Smooth muscle cell of the brain vasculature (primary cell): ENCODE data around the gene BUD31.
"Not testable (repeated sequence)": the region's sequence is repeated elsewhere in the genome, so short reads cannot be mapped to it uniquely, and the experiment has no call there.

Experiments used
- DNase-seq: peaks from one replicate; pipeline ENCODE4 v3.0.0-alpha.2; 2012; ENCODE audit warnings: low read depth, low spot score

Gene BUD31

DNA sequence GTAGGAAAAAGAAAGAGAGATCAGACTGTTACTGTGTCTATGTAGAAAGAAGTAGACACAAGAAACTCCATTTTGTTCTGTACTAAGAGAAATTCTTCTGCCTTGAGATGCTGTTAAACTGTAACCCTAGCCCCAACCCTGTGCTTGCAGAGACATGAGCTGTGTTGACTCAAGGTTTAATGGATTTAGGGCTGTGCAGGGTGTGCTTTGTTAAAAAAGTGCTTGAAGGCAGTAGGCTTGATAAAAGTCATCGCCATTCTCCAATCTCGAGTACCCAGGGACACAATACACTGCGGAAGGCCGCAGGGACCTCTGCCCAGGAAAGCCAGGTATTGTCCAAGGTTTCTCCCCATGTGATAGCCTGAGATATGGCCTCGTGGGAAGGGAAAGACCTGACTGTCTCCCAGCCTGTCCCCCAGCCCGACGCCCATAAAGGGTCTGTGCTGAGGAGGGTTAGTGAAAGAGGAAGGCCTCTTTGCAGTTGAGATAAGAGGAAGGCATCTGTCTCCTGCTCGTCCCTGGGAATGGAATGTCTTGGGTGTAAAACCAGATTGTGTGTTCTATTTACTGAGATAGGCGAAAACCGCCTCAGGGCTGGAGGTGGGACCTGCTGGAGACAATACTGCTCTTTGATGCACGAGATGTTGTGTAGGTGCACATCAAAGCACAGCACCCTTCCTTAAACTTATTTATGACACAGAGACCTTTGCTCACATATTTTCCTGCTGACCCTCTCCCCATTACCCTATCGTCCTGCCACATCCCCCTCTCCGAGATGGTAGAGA is 23.2 kb downstream of the BUD31 start:
- not testable (repeated sequence) for DNase-seq

DNA sequence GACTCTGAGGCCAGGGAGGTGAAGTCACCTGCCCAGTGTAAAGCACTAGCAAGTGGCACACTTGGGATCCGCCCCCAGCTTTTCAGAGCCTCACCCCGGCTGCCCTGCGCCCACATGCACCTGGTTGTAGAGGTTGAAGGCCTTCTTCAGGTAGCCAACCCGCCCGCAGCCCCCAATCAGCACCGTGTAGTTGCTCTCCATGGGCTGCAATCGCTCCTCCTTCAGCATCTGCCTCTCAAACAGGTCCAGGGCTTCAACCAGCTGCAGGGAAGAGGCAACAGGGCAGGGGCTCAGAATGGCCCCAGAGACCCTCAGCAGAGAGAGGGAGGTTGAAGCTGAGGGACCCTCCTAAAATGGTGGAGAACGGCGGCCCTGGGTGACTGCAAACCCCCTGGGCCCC is 24.4 kb downstream of the BUD31 start:
- no peak for DNase-seq

DNA sequence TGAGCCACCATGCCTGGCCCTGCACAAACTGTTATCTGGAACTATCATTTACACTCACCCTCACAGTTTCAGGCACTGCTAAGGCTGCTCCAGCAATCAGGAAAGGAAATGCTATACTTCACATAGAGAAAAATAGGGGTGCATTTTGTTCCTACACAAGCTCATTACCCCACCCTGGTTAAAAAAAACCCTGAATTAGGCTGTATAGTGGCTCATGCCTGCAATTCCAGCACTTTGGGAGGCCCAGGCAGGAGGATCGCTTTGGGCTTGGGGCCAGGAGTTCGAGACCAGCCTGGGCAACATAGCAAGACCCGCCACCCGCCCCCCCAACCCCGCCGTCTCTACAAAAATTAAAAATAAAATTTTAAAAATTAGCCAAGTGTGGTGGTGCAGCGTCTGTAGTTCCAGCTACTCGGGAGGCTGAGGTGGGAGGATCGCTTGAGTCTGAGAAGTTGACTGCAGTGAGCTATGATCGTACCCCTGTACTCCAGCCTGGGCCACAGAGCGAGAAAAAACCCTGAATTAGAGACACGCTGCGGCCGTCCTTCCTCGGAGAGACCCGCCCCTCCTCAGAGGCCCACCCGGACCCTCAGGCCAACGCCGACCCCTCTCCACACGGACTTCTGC is 29.3 kb downstream of the BUD31 start:
- DNase-seq: no peak

DNA sequence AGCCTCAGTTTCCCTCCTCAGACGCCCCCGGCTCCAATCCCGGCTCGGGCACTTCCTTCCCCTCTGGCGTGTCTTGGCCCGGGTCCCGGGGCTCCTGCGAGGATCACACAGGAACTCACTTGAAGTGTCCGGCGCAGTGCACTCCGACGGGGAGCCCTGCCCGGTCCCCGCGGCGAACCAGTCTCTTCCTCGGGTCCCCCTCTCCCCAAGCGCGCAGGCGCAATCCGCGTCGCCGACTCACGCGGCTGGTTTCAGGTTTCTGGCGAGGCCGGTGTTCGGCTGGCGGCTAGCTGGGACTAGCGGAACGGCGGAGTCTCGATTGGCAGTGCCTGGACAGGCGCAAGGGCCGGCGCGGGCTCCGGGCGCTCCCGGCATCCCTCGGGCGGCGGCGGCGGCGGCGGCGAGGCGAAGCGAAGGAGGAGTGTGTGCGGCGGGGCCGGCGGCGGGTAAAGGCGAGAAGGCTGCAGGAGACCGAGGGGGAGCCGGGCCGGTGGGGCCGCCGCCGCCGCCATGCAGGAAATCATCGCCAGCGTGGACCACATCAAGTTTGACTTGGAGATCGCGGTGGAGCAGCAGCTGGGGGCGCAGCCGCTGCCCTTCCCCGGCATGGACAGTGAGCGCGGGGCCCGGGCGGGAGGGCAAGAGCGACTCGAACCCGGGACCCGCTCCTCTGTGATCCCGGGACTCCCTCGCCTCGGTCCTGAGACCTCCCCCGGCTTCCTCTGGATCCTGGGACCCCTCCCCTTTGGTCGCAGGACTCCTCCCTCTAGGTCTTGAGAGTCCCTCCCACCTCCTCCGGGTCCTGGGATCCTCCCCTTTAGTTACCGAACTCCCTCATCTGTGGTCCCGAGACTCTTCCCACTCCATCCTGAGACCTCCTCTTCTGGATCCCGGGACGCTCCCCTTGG is 30.1 kb downstream of the BUD31 start, which contains the start of the genes CPSF4 and PTCD1:
Gene CPSF4, plus strand, starts transcription at position 371 of the 908 bp plus-strand sequence. Its CDS starts 140 bp downstream, at position 511.
Gene PTCD1, minus strand, starts transcription at position 226 of the 908 bp plus-strand sequence. CDS start 3,556 bp downstream, outside the sequence.
- peak; percentile 85 for DNase-seq

DNA sequence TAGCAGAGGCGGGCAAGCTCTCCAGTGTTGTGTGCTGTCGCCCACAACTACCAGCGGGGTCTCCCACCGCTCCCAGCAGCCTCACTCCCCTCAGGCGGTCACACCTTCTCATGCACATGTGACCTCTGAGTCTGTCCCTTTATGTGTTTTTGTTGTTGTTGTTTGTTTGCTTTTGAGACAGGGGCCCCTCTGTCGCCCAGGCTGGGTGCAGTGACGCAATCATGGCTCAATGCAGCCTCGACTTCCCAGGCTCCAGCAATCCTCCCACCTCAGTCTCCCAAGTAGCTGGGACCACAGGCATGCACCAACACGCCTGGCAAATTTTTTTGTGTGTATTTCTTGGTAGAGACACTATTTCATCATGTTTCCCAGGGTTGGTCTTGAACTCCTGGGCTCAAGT is 31.4 kb downstream of the BUD31 start:
- DNase-seq: no peak

DNA sequence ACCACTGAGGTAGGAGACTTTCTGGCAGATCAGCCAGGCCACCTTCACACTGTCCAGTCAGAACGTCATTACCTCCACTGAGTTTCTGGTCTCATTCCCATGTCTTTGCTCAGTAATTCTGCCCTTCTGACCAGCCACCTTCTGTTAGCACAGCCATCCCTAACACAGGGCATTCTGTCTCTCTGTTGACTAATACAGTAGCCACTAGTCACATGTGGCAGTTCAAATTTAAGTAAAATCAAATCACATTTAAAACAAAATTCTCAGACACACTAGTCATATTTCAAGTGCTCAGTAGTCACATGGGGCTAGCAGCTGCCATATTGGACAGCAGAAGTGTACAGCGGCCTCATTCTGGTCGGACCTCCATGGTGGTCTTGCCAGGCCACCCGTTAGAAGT is 37.3 kb downstream of the BUD31 start:
- DNase-seq: no peak

DNA sequence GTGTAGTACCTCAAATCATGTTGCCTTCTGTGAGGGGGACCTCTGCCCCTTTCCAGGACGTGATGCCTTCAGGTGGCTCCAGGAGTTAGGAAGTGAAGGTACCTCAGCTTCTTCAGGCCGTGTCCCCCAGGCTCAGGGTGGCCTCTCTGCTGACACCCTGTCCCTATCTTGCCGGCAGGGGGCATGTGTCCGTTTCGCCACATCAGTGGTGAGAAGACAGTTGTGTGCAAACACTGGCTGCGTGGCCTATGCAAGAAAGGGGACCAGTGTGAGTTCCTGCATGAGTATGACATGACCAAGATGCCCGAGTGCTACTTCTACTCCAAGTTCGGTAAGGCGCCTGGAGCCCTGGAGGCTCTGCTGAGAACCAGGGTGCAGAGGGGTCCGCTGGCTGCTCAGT is 39.2 kb downstream of the BUD31 start:
- no peak for DNase-seq

DNA sequence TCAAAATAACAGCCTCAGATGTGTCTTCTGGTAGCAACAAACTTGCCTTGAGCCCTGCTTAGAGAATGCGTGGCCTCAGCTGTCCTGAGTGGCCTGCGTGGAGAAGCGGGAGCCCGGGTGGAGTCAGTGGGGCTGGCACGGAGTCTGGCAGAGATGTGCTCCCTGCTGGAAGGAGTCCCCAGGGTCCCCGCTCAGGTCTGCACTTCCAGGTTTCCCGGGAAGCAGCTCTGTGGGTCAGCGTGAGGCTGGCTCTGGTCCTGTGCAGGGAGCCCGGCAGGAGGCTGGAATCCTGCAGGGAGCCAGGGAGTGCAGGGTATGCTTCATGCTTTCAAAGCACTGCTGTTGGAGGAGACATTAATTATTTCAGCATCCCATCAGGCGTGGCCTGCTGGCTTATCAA is 40.1 kb downstream of the BUD31 start:
- no peak for DNase-seq

DNA sequence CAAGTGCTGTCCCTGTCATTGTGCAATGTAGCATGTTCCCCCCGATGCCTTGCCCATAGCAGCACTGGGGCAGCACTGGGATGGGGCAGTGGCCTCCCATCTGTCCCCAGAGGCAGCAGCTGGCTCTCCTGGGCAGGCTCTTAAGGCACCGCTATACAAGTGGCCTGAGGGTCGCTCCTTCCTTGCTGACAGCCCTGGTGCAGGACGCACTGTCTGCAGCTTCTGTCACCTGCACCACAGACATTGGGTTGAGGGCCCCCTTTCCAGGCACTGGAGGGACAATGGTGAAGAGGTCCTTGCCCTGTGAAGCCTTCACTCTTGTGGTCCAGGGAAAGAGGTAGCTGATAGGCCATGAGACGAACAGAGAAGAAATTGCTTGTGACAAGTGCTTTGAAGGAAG is 40.6 kb downstream of the BUD31 start:
- DNase-seq: no peak

DNA sequence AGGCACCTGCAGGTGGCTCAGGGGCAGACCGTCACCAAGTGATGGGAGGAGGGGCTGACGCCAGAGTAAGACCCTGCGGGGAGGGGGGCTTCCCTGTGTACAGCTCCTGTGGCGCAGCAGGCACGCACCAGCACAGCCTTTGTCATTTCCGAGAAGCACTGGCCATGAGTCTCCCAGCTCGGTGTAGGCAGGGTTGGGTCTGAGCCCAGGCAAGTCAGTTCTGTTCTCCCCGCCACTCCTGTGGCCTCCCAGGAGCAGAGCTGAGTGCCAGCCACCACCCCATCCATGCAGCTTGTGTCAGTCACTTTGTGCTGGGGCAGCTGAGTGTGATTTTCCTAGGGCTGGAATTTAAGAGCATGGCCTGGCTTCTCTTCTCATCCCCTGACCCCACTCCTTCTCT is 43.2 kb downstream of the BUD31 start:
- DNase-seq: no peak

DNA sequence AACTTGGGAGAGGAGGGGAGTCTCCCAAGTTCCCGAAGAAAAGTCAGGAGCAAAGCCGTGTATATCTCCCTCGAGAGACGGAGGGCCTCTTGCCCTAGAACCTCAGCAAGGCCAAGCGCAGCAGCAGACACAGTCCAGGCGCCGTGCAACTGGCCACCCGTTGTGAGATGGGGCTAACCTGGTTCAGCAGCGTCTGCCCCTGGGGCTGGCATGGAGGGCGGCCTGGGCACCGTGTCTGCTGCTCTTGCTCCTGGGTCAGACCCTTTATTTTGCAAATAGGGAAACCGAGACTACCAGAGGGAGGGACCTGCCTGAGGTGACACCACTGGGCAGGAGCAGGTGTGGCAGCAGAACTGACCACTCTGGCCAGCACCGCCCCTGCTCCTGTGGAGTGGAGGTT is 43.8 kb downstream of the BUD31 start:
- no peak for DNase-seq

DNA sequence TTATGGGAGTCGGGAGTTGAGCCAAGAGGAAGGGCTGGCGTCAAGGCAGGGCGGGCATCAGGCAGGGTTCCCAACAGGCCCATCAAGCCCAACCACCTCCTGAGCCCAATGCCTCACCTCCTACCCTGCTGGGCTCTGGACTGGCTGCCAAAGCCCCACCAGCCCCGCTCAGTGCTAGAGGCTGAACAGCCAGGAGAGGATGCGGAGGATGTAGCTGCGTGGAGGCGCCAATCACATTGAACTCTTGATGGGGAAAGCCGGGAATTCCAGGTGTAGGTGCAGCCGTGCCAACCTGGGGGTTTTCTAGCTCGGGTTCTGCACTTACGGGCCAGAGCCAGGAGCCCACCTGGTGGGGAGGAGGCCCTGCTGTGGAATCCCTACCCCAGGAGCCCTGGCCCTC is 44.3 kb downstream of the BUD31 start:
- no peak for DNase-seq

DNA sequence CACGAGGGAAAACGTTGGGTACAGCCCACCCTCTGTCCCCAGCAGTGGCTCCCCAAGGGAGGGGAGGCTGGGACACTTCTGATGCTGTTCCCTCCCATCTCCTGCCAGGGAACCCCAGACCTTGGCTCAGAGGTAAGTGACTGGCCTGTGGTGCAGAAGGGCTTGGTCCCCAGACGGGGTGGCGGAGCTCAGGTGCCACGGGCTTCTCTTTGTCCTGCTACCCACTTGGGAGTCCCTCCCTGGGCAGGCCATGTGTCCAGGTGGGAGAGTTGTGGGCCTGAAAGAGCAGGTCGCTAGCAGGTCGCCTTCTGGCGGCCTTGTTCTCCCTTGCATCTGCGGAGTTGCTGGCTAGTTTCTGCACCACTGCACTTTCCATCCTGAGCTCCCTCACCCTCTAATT is 47.1 kb downstream of the BUD31 start:
- no peak for DNase-seq

DNA sequence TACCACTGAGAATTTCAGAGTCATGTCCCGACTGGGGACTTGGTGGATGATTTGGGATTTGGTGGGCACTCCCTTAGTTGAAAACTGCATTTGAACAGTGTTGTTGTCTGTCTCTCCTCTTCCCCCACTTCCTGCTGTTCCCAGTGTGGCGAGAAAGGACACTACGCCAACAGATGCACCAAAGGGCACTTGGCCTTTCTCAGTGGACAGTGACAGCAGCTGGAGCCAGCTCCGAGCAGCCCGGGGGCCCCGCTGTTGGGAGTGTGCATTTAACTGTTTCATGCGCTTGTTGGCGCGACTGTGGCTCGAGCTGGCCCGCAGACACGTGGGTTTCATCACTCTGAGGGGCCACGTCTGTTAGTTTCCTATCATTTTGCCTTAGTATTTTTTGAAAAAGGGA is 47.5 kb downstream of the BUD31 start:
- no peak for DNase-seq

DNA sequence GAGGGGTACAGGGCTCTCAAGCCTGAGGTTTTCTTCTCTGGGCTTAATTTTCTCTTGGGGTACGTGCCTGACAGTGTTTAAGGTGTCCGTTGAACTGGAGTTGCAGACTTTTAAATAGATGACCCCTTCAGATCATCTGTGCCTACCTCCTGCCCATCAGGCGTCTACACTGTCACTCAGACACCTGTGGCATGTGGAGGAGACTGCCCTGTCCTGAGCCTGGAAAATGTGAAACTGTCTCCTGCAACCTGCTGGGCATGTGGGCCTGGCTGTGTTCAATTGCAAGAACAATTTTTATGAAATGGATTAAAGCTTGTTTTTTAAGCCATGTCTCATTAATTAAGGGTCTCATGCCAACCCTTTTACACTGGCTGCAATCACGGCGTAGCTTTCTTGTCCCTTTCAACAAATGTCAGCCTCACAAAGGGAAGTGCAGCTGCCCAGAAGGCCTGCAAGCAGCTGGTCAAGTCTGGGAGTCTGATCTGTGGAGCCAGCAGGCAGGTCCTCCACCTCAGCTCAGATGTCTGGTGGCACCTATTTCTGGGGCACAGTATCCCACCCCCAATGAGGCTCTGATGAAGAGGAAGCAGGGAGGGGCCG is 48.4 kb downstream of the BUD31 start:
- DNase-seq: no peak

DNA sequence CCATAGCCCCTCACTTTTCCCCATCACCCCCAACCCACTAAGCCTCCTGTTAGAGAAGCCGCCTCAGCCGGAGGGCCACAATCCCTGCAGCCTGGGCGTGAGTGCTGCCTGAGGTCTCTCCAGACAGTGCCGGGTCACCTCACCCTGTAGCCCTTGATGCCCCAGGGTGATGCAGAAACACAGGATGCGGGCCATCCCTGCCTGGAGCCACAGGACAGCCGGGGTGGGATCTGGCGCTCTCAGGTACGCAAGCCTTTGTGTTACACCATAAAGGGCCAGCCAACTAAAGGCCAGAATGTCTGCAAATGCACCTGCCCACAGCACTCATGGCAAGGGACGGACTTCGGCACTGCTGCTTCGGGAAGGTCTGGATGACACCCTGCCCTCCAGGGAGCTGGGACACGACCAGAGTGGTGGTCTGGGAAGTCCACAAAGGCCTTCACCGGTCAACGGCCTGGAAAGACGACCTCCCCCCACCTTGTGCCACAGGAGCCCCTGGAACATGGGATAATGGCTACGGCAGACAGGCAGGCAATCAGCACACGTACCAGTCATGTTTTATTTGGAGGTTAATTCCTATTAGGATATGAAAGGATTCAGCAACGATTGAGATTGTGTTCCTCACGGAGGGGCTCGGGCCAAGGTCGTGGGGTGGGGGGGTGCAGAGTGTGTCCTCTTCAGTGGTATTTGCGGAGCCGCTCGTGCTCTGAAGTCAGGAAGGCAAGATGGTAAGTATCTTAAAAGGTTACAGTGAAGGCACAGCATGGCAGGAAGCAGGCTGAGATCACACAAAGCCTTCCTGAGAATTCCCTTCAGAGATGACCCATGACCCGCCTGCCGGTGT is 49.1 kb downstream of the BUD31 start:
- DNase-seq: no peak

DNA sequence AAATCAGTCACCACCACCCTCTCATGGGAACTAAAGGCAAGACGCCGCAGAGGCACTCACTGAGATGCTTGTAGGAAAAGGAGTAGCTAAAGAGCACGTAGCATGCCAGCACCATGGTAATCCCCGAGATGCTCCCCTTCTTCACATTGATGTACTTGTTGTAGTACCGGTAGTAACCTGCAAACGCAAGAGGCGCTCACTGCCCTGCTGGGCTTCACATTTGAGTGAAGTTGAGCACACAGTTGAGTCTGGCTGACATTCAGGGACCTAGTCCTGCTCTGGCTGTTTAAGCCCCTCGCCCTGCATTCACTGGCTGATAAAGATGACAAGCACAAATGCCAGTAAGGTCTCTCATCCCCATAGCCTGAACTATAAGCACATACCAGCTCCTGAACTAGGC is 50.3 kb downstream of the BUD31 start:
- no peak for DNase-seq

DNA sequence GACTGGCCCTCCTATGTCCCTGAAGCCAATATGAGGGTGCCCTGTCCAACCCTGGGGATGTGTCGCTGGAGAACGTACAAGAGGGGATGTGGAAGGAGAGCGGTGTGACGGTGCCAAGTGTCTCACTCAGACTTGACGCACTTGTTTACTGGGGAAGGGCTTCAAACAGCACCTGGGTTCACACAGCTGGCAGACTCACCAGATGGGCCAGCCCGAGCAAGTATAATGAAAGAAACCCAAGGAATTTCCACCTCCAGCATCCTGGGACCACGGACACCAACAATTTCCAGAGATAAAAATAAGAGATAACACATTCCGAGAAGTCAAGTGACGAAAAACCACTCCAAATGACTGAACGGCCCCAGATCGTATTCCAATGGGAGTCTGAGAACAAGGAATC is 51.9 kb downstream of the BUD31 start:
- DNase-seq: no peak

DNA sequence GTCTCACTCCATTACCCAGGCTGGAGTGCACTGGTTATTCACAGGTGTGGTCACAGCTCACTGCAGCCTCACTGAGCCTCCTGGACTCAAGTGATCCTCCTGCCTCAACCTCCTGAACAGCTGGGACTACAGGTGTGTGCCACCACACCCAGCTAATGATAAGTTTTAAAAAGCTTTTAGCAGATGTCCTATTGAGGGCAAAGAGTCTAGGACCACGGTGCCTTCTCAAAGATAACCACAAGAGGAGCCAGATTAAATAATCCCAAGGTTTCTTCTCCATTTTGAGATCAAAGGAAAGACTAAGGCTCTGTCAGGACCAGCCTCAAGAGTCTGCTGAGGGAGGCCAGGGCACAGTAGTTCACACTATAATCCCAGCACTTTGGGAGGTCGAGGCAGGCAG is 52.5 kb downstream of the BUD31 start:
- DNase-seq: no peak

DNA sequence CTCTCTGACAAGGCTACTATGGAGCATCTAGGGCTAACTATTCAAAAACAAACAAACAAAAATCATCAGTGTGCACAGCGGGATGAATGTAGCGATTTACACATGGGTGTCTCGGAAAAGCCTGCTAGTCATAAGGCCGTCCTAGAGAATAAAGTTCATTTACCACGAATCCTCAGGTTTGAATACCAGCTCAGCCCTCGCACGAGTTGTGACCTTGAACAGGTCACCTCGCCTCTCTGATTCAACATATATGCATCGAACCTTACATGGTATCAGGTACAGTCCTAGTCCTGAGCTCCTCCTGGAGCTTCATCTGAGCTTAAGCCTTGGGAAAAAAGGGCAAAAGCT is 56.6 kb downstream of the BUD31 start:
- DNase-seq: no peak

DNA sequence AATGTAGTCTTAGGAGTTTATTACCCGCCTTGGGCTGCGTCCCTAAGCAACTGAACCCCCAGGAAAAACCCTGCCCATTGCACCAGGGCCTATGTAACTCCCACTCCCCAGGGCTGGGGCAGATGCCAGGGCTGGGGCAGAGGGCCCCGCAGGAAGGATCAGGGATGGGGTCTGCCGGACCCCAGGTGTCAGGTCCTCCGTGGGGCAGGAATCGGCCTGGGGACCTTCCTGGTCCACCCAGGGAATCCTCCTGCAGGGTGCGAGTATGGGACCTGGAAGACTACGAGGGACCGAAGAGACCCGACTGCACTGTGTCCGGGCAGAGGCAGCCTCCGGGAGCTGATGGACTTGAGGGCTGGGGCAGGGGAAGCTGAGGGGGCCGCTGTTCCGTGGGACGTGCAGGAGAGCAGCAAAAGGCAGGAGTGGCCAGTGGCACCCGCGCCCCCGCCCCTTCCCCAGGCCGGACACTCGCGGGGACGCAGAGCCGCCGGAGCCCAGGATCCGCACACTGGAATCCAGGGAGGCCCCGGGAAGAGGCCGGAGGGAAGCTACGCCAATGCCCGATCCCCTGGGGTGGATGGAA is 59.7 kb downstream of the BUD31 start:
- DNase-seq: no peak
